ENCODE results near the gene COA1.

- TF ChIP-seq PPARA (CRISPR knock-in tag; IDR thresholded peaks at IDR 0.05; ENCODE audit: borderline replicate concordance), result no peak
- TF ChIP-seq ZNF565 (CRISPR knock-in tag; conservative IDR thresholded peaks at IDR 0.05; ENCODE audit: low read depth), result no peak
- no peak for TF ChIP-seq PATZ1 (CRISPR knock-in tag; IDR thresholded peaks at IDR 0.05; ENCODE audit: borderline replicate concordance)
- TF ChIP-seq TSHZ2 (CRISPR knock-in tag; IDR thresholded peaks at IDR 0.05), result no peak
- no peak for TF ChIP-seq CREB5 (CRISPR knock-in tag; IDR thresholded peaks at IDR 0.05; ENCODE audit: low read depth)
- TF ChIP-seq ZFP30 (CRISPR knock-in tag; IDR thresholded peaks at IDR 0.05), result no peak
- no peak for TF ChIP-seq SNAI2 (CRISPR knock-in tag; IDR thresholded peaks at IDR 0.05)
- no peak for TF ChIP-seq ZFP3 (CRISPR knock-in tag; IDR thresholded peaks at IDR 0.05)
- no peak for TF ChIP-seq GLIS3 (CRISPR knock-in tag; IDR thresholded peaks at IDR 0.05)
- TF ChIP-seq CSDC2 (CRISPR knock-in tag; IDR thresholded peaks at IDR 0.05), result no peak
- no peak for TF ChIP-seq ZC3H10 (CRISPR knock-in tag; IDR thresholded peaks at IDR 0.05)
- TF ChIP-seq BACH2 (CRISPR knock-in tag; IDR thresholded peaks at IDR 0.05; ENCODE audit: borderline replicate concordance), result no peak
Observed at GRCh38 chr7:43590862-43591557, 138.3 kb downstream of the COA1 start.

Measured in SK-N-SH treated with all-trans-retinoic acid at 6 μM for 48 hours (cell line).